GM12892 (cell line): ENCODE data around the gene ZBTB7C.

Source experiments
- POLR2A ChIP-seq: IDR thresholded peaks from 2 replicates; pipeline ENCODE4 v1.6.1; 2011; ENCODE audit warnings: low read depth, low read length, control low read depth
- POLR2AphosphoS5 ChIP-seq: IDR thresholded peaks from 2 replicates; pipeline ENCODE4 v1.6.1; 2011; ENCODE audit warnings: low read depth, low read length, control low read depth

GRCh38 chr18:48064978-48065600 is 344.1 kb downstream of the ZBTB7C start:
- TF ChIP-seq POLR2AphosphoS5 (no peak), POLR2A (no peak)
